Central memory CD8-positive, alpha-beta T cell (primary cell): ENCODE measurements around the gene ATP9B.

Experiments used
- ATAC-seq: fragments of 150-1000 bp; cut with Tn5 transposase; replicated peaks from 2 replicates; pipeline ENCODE4 v1.10.0; 2022; ENCODE audit warnings: mild to moderate bottlenecking, moderate FRiP score, moderate number of reproducible peaks; ENCODE audit not compliant: poor library complexity, severe bottlenecking; ENCODE audit errors: extremely low read depth
- DNase-seq, 2 donors: peaks; one replicate each; pipeline ENCODE4 v3.0.0; 2021; ENCODE audit warnings: low spot score in 2 of 2
- H3K27ac Mint-ChIP-seq: one replicate; pipeline ENCODE4 v1.8.0; 2022; ENCODE audit warnings: low read depth, mild to moderate bottlenecking, moderate library complexity, mixed read lengths
- H3K27me3 Mint-ChIP-seq: one replicate; pipeline ENCODE4 v1.8.0; 2022; ENCODE audit warnings: mixed read lengths
- H3K36me3 Mint-ChIP-seq: one replicate; pipeline ENCODE4 v1.8.0; 2022; ENCODE audit warnings: mild to moderate bottlenecking, moderate library complexity, mixed read lengths; ENCODE audit not compliant: insufficient read depth
- H3K4me1 Mint-ChIP-seq: one replicate; pipeline ENCODE4 v1.8.0; 2022; ENCODE audit warnings: mixed read lengths
- H3K4me3 Mint-ChIP-seq: one replicate; pipeline ENCODE4 v1.8.0; 2022; ENCODE audit warnings: mild to moderate bottlenecking, moderate library complexity, mixed read lengths
- H3K9me3 Mint-ChIP-seq: one replicate; pipeline ENCODE4 v1.8.0; 2022; ENCODE audit warnings: mixed read lengths

ATP9B gene

GRCh38 chr18:79382681-79383387 is 313.6 kb downstream of the ATP9B start:
- DNase-seq (no peak), ATAC-seq (no peak)
- Mint-ChIP-seq H3K36me3 (peaks cover 10% of the 10 kb centered on the region), H3K4me1 (peaks cover 11% of the 10 kb centered on the region), H3K27ac (no peak overlapping the region), H3K27me3 (no peaks in the 10 kb centered on the region), H3K4me3 (no peak overlapping the region), H3K9me3 (no peaks in the 10 kb centered on the region)

DNA sequence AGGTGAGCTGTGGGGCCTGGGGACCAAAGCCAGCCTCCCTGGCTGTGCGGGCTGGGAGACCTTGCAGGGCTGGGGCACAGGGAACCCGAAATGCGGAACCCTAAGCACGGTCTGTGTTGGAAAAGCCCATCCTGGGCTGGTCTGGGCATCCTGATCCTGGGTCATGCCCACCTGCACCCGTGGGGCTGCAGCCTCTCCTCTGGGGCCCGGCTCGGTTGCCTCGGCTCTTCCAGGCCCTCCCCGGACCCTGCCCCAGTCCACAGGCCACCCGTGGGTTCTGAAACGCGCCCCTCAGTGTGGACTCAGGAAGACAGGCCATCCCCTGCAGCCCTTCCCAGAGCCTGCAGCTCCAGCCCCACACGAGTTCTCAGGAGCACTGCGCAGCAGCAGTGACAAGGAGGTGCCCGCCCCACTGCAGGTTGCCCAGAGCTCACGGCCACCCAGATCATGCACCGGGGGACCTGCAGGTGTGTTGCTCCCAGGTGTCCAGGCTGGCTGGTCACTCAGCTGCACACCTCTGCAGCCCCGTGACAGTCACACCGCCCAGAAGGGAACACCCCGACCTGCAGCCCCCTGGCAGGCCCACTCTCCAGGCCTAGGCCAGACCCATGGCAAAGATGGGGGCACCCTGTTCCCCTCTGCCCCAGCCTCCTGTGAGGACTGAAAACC is 314.3 kb downstream of the ATP9B start:
- peaks cover 10% of the 10 kb centered on the region for H3K36me3 Mint-ChIP-seq
- H3K27me3 Mint-ChIP-seq: peaks cover 5% of the 10 kb centered on the region
- peaks cover 13% of the 10 kb centered on the region for H3K4me1 Mint-ChIP-seq
- no peak overlapping the region for H3K4me3 Mint-ChIP-seq
- H3K27ac Mint-ChIP-seq: no peak overlapping the region
- no peak for DNase-seq
- no peak for ATAC-seq
- H3K9me3 Mint-ChIP-seq: no peaks in the 10 kb centered on the region

- Mint-ChIP-seq H3K36me3 (peaks cover 7% of the 10 kb centered on the region), H3K4me3 (no peak overlapping the region), H3K27me3 (peaks cover 13% of the 10 kb centered on the region), H3K9me3 (no peaks in the 10 kb centered on the region), H3K27ac (peak overlapping the region; percentile 82), H3K4me1 (peaks cover 11% of the 10 kb centered on the region)
- no peak for ATAC-seq
- DNase-seq: no peak
Measured at GRCh38 chr18:79384151-79384807, 315.1 kb downstream of the ATP9B start.

- DNase-seq (no peak), ATAC-seq (no peak)
- Mint-ChIP-seq H3K9me3 (no peaks in the 10 kb centered on the region), H3K4me1 (peaks cover 11% of the 10 kb centered on the region), H3K27ac (no peak overlapping the region), H3K36me3 (peaks cover 7% of the 10 kb centered on the region), H3K4me3 (no peak overlapping the region), H3K27me3 (peaks cover 18% of the 10 kb centered on the region)
Measured at GRCh38 chr18:79384834-79385233, 315.6 kb downstream of the ATP9B start.

DNA sequence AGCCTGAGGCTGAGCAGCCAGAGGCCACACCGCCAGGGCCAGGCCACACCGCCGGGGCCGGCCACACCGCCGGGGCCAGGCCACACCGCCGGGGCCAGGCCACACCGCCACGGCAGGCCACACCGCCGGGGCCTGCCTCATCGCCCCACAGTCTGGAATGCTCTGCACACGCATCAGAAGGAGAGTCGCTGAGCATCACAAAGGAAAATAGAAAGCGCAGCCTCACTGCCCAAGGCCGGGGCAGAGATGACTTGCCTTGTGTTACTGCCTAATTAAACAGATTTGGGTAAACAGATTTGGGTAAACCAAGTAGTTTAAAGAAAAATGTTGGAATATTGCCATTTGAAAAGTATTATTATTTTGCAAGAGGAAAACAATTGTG is 316.1 kb downstream of the ATP9B start:
- peaks cover 23% of the 10 kb centered on the region for H3K27me3 Mint-ChIP-seq
- ATAC-seq (no peak), DNase-seq (no peak)
- H3K4me1 Mint-ChIP-seq: peaks cover 11% of the 10 kb centered on the region
- H3K36me3 Mint-ChIP-seq: peaks cover 7% of the 10 kb centered on the region
- no peak overlapping the region for H3K4me3 Mint-ChIP-seq
- no peak overlapping the region for H3K27ac Mint-ChIP-seq
- no peaks in the 10 kb centered on the region for H3K9me3 Mint-ChIP-seq

DNA sequence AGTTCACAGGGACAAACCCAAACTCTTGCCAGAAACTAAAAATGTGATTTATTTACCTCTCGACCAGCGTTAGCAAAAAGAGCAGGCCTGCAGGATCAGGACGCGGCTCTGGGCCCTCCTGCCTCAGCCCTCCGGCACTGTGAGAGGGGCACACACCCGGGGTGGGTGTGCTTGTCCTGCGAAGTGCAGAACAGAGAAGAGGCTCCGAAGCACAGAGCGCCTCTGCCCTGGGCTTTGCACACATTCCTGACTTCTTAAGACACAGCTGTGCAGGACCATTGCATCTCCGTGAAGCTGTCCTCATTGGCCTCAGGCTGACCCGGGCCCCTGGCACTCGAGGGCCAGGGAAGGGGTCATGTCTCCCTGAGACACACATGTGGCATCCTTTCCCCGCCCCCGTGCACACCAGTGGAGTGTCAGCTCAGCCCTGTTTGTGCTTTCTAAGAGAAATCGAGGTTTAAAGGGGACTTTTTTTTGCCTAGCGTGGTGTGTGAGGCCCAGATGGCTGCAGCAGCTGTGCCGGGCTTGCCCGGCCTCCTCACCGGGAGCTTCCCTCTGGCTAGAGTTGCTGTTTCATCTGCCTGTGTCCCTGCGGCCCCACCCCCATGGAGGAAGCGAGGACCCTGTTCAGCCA is 316.6 kb downstream of the ATP9B start:
- Mint-ChIP-seq H3K4me3 (no peak overlapping the region), H3K27ac (no peak overlapping the region), H3K9me3 (no peaks in the 10 kb centered on the region), H3K4me1 (peaks cover 11% of the 10 kb centered on the region), H3K27me3 (peaks cover 28% of the 10 kb centered on the region), H3K36me3 (peaks cover 7% of the 10 kb centered on the region)
- DNase-seq: no peak
- ATAC-seq: no peak

- Mint-ChIP-seq H3K4me3 (no peak overlapping the region), H3K36me3 (peaks cover 7% of the 10 kb centered on the region), H3K4me1 (peaks cover 11% of the 10 kb centered on the region), H3K9me3 (no peaks in the 10 kb centered on the region), H3K27me3 (peaks cover 35% of the 10 kb centered on the region), H3K27ac (no peak overlapping the region)
- ATAC-seq (no peak), DNase-seq (no peak)
Measured at GRCh38 chr18:79386547-79386946, 317.4 kb downstream of the ATP9B start.

DNA sequence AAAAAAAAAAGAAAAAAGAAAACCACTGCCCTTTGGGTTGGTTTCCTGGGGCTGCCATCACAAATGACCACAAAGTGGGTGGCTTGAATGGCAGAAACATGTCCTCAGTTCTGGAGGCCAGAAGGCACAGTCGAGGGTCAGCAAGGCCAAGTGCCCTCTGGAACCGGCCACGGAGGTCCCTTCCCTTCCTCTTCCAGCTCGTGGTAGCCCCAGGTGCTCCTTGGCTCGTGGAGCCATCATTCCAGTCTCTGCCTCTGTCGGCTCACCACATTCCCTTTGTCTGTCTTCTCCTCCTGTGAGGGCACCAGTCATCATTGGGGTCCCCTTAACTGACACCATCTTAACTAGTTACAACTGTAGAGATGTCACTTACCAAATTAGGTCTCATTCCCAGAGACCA is 318.0 kb downstream of the ATP9B start:
- H3K36me3 Mint-ChIP-seq: peaks cover 7% of the 10 kb centered on the region
- no peak overlapping the region for H3K27ac Mint-ChIP-seq
- no peak overlapping the region for H3K4me3 Mint-ChIP-seq

GRCh38 chr18:79387615-79388014 is 318.4 kb downstream of the ATP9B start:
- H3K4me3 Mint-ChIP-seq: no peak overlapping the region
- ATAC-seq (no peak), DNase-seq (no peak)
- H3K27ac Mint-ChIP-seq: no peak overlapping the region
- H3K4me1 Mint-ChIP-seq: peaks cover 19% of the 10 kb centered on the region
- peaks cover 45% of the 10 kb centered on the region for H3K27me3 Mint-ChIP-seq
- H3K36me3 Mint-ChIP-seq: peaks cover 5% of the 10 kb centered on the region
- H3K9me3 Mint-ChIP-seq: no peaks in the 10 kb centered on the region

More for the DNA sequence above, 318.0 kb downstream of the ATP9B start:
- Mint-ChIP-seq H3K27me3 (peaks cover 41% of the 10 kb centered on the region), H3K9me3 (no peaks in the 10 kb centered on the region), H3K4me1 (peaks cover 15% of the 10 kb centered on the region)
- ATAC-seq: no peak
- no peak for DNase-seq

DNA sequence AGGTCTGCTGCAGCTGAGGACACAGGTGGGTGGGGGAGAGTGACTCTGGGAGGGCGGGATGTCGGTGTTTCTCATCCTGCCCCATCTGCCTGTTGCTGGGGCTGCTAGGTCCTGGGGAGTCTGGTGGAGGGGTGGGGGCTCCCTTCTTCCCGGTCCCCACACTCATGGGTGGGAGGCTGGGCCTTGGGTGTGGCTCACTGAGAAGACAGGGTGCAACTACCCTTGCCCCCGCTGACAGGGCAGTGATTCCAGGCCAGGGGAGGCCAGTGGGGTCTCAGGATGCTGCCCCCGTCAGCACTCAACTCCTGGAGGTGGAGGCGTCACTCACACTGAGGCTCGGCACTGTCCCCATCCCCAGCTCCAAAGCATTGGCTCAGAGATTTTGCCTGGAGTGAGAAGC is 318.8 kb downstream of the ATP9B start:
- peaks cover 6% of the 10 kb centered on the region for H3K36me3 Mint-ChIP-seq
- ATAC-seq: no peak
- peaks cover 23% of the 10 kb centered on the region for H3K4me1 Mint-ChIP-seq
- no peak overlapping the region for H3K4me3 Mint-ChIP-seq
- peaks cover 48% of the 10 kb centered on the region for H3K27me3 Mint-ChIP-seq
- H3K9me3 Mint-ChIP-seq: no peaks in the 10 kb centered on the region
- H3K27ac Mint-ChIP-seq: no peak overlapping the region
- DNase-seq: no peak

DNA sequence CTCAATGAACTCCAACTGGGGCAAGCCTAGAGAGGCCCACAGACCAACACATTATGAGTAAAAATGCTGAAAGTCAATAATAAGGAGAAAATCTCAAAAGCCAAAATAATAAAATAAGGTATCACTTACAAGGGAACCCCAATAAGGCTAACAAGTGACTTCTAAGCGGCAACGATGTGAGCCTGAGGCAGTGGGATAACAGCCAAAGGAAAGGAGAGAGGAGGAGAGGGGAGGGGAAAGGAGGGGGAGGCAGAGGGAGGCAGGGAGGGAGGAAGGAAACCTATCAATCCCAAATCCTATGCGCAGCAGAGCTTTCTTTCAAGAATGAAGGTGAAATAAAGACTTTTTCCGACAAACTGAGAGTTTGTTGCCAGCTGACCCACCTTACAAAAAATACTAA is 320.5 kb downstream of the ATP9B start:
- Mint-ChIP-seq H3K4me3 (no peak overlapping the region), H3K27me3 (peaks cover 58% of the 10 kb centered on the region), H3K4me1 (peaks cover 28% of the 10 kb centered on the region), H3K9me3 (no peaks in the 10 kb centered on the region), H3K36me3 (peaks cover 11% of the 10 kb centered on the region), H3K27ac (no peak overlapping the region)
- ATAC-seq: no peak
- no peak for DNase-seq

- DNase-seq (no peak), ATAC-seq (no peak)
- Mint-ChIP-seq H3K27ac (peak overlapping the region; percentile 61), H3K4me3 (peak overlapping the region; percentile 85), H3K4me1 (peaks cover 32% of the 10 kb centered on the region), H3K27me3 (peaks cover 58% of the 10 kb centered on the region), H3K9me3 (no peaks in the 10 kb centered on the region), H3K36me3 (peaks cover 8% of the 10 kb centered on the region)
Measured at GRCh38 chr18:79392226-79392625, 323.0 kb downstream of the ATP9B start.
